ENCODE measurements around the gene CRHR2. TPM values are rescaled to one million over a fixed set of nuclear protein-coding genes. Genes with fewer than 3 reads are reported as not detected.

CRHR2 gene
- total and polyA plus RNA-seq, 2 donors (not counting 1 experiment from before 2014, with no cell fraction given), result not detected

DNA sequence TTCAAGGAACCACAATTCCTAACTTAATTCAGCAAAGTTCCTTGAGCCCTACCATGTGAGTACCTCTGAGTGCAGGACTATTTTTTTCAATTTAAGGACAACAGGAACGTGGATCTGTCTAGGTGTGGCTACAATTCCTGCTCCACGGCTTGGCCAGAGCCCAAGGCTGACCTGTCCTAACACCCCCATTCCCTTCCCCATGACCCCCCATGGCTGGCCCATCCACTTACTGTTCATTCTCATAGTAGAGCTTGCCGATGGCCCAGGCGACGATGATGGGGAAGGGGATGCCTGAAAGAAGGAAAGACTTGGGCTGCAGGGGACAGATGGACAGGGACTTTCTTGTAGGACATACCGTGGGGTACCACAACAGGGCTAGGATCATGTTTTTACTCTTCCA lies 20.3 kb downstream of the CRHR2 start:
- H3K79me2 ChIP-seq (ENCODE audit: control insufficient read depth, insufficient read depth, low read length), result no peaks in the 10 kb centered on the region
- H2AFZ ChIP-seq (ENCODE audit: low read length), result no peak overlapping the region
- peaks cover 3% of the 10 kb centered on the region for H3K27me3 ChIP-seq (ENCODE audit: control insufficient read depth, insufficient read depth, low read length)
- no peaks in the 10 kb centered on the region for H3K36me3 ChIP-seq (ENCODE audit: control insufficient read depth, insufficient read depth, low read length)
- H3K9ac ChIP-seq (ENCODE audit: insufficient read depth, low read length), result no peak overlapping the region
- H3K4me2 ChIP-seq (ENCODE audit: extremely low read depth, insufficient read depth, low read length), result no peak overlapping the region
- H3K27ac ChIP-seq (ENCODE audit: insufficient read depth, low read length), result no peak overlapping the region
- TF ChIP-seq, protein P1, sequence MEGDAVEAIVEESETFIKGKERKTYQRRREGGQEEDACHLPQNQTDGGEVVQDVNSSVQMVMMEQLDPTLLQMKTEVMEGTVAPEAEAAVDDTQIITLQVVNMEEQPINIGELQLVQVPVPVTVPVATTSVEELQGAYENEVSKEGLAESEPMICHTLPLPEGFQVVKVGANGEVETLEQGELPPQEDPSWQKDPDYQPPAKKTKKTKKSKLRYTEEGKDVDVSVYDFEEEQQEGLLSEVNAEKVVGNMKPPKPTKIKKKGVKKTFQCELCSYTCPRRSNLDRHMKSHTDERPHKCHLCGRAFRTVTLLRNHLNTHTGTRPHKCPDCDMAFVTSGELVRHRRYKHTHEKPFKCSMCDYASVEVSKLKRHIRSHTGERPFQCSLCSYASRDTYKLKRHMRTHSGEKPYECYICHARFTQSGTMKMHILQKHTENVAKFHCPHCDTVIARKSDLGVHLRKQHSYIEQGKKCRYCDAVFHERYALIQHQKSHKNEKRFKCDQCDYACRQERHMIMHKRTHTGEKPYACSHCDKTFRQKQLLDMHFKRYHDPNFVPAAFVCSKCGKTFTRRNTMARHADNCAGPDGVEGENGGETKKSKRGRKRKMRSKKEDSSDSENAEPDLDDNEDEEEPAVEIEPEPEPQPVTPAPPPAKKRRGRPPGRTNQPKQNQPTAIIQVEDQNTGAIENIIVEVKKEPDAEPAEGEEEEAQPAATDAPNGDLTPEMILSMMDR (conservative IDR thresholded peaks at IDR 0.05 in 1 of 2, IDR thresholded peaks at IDR 0.05 in 1 of 2; ENCODE audit: low read depth in 1 of 2, low read length in 2 of 2), result no peak
- TF ChIP-seq EZH2 (IDR thresholded peaks at IDR 0.05; ENCODE audit: low read length, missing control alignments), result no peak
- DNase-seq (ENCODE audit: low read depth in 2 of 2), result no peak
- H3K9me3 ChIP-seq (ENCODE audit: control insufficient read depth, insufficient read depth, low read depth, low read length), result no peaks in the 10 kb centered on the region
- H4K20me1 ChIP-seq (ENCODE audit: control insufficient read depth, extremely low read depth, insufficient read depth, low read length), result no peaks in the 10 kb centered on the region
- H3K4me1 ChIP-seq (ENCODE audit: control insufficient read depth, extremely low read depth, insufficient read depth, low read length), result no peaks in the 10 kb centered on the region
- H3K4me3 ChIP-seq (replicated peaks in 1 of 4; ENCODE audit: control extremely low read depth in 1 of 4, insufficient read depth in 1 of 4, low read depth in 3 of 4, low read length in 4 of 4), result no peak overlapping the region

DNA sequence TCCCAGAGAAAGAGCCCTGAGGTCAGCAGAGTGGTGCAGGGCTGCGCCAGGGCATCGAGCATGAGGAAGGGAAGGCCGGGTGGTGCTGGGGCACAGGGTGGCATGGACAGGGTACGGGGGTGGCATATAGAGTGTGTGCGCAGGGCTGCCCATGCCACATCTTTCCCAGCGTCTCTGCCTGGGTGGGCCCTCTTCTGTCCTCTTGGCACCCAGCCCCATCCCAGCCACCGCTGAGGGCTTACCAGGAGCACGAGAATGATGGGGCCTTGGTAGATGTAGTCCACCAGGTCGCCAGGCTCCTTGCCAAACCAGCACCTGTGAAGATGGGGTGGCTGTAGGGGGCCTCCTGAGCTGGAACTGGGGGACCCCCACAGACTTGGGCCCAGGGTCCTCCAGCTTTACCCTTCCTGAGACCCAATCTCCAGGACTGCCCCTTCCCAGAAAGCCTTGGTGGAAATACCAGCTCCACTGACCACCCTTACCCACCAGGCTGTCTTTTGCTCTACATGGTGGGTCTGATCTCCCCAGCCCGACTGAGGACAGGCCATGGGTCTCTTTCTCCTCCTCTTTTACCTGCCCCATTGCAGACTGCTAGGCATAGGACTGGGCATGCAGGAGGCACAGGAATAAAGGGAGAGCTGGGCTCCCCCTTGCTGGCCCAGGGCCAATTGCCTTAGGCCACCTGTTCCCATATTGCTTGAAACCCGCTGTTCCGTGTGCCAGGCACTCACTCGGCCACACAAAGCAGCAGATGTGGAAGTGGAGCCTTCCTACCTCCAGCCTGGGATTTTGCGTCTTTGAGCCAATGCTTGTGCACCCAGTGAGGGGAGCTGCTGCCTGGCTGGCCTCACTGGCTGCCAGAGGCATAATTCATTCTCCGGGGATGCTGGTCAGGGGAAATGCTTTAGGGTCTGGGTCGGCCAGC lies 21.7 kb downstream of the CRHR2 start:
- Histone ChIP-seq H3K4me3 (replicated peaks in 1 of 4; ENCODE audit: control extremely low read depth in 1 of 4, insufficient read depth in 1 of 4, low read depth in 3 of 4, low read length in 4 of 4) (no peak overlapping the region), H3K27ac (ENCODE audit: insufficient read depth, low read length) (no peak overlapping the region), H3K36me3 (ENCODE audit: control insufficient read depth, insufficient read depth, low read length) (no peaks in the 10 kb centered on the region), H3K9me3 (ENCODE audit: control insufficient read depth, insufficient read depth, low read depth, low read length) (no peaks in the 10 kb centered on the region), H3K79me2 (ENCODE audit: control insufficient read depth, insufficient read depth, low read length) (no peaks in the 10 kb centered on the region), H3K9ac (ENCODE audit: insufficient read depth, low read length) (no peak overlapping the region), H4K20me1 (ENCODE audit: control insufficient read depth, extremely low read depth, insufficient read depth, low read length) (no peaks in the 10 kb centered on the region), H2AFZ (ENCODE audit: low read length) (no peak overlapping the region), H3K4me2 (ENCODE audit: extremely low read depth, insufficient read depth, low read length) (no peak overlapping the region), H3K4me1 (ENCODE audit: control insufficient read depth, extremely low read depth, insufficient read depth, low read length) (no peaks in the 10 kb centered on the region), H3K27me3 (ENCODE audit: control insufficient read depth, insufficient read depth, low read length) (peaks cover 3% of the 10 kb centered on the region)
- TF ChIP-seq, protein P1 (conservative IDR thresholded peaks at IDR 0.05 in 1 of 2, IDR thresholded peaks at IDR 0.05 in 1 of 2; ENCODE audit: low read depth in 1 of 2, low read length in 2 of 2), result no peak
- TF ChIP-seq EZH2 (IDR thresholded peaks at IDR 0.05; ENCODE audit: low read length, missing control alignments), result no peak
- no peak for DNase-seq (ENCODE audit: low read depth in 2 of 2)

DNA sequence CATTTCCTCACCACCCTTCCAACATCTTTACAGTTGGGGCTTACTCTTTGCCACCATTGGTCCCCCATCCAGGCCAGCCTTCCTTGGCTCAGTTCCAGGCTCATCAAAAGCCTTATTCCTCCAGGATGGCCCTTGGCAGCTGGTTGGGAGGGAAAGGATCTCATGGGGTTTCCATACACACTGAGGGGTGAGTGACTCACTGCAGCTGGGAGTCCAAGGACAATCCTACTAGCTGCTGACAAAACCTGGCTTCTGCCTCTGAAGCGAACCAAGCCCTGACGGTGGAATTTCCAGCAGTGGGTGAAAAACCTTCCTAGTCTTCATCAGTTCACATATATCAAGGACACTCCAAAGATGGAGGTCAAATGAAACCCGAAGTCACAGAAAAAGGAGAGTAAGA lies 22.9 kb downstream of the CRHR2 start:
- H3K9ac ChIP-seq (ENCODE audit: insufficient read depth, low read length), result no peak overlapping the region
- H4K20me1 ChIP-seq (ENCODE audit: control insufficient read depth, extremely low read depth, insufficient read depth, low read length), result no peaks in the 10 kb centered on the region
- no peak overlapping the region for H3K4me3 ChIP-seq (replicated peaks in 1 of 4; ENCODE audit: control extremely low read depth in 1 of 4, insufficient read depth in 1 of 4, low read depth in 3 of 4, low read length in 4 of 4)
- peak in 1 of 2 donors; percentile 7 for DNase-seq (ENCODE audit: low read depth in 2 of 2)
- no peak overlapping the region for H3K4me2 ChIP-seq (ENCODE audit: extremely low read depth, insufficient read depth, low read length)
- TF ChIP-seq, protein P1 (conservative IDR thresholded peaks at IDR 0.05 in 1 of 2, IDR thresholded peaks at IDR 0.05 in 1 of 2; ENCODE audit: low read depth in 1 of 2, low read length in 2 of 2), result no peak
- TF ChIP-seq EZH2 (IDR thresholded peaks at IDR 0.05; ENCODE audit: low read length, missing control alignments), result no peak
- H3K79me2 ChIP-seq (ENCODE audit: control insufficient read depth, insufficient read depth, low read length), result no peaks in the 10 kb centered on the region
- peaks cover 3% of the 10 kb centered on the region for H3K27me3 ChIP-seq (ENCODE audit: control insufficient read depth, insufficient read depth, low read length)
- H3K4me1 ChIP-seq (ENCODE audit: control insufficient read depth, extremely low read depth, insufficient read depth, low read length), result no peaks in the 10 kb centered on the region
- H2AFZ ChIP-seq (ENCODE audit: low read length), result no peak overlapping the region
- no peaks in the 10 kb centered on the region for H3K9me3 ChIP-seq (ENCODE audit: control insufficient read depth, insufficient read depth, low read depth, low read length)
- no peak overlapping the region for H3K27ac ChIP-seq (ENCODE audit: insufficient read depth, low read length)
- H3K36me3 ChIP-seq (ENCODE audit: control insufficient read depth, insufficient read depth, low read length), result no peaks in the 10 kb centered on the region

All from fibroblast of lung (primary cell).